Measurements from ENCODE around the gene CLCN4.

- TF ChIP-seq EZH2 (IDR thresholded peaks at IDR 0.05; ENCODE audit: borderline replicate concordance, control insufficient read depth, low read depth, low read length) (no peak), TAF1 (IDR thresholded peaks at IDR 0.05; ENCODE audit: borderline replicate concordance, low read depth, low read length) (no peak), FOXK2 (IDR thresholded peaks at IDR 0.05) (no peak)
Measured at GRCh38 chrX:10246297-10246696, 89.5 kb downstream of the CLCN4 start.

Data from GM12878 (cell line).